ENCODE results near the gene ELF2.
"Not testable (repeated sequence)": the region's sequence is repeated elsewhere in the genome, so short reads cannot be mapped to it uniquely, and the experiment has no call there.

The ELF2 gene

DNA sequence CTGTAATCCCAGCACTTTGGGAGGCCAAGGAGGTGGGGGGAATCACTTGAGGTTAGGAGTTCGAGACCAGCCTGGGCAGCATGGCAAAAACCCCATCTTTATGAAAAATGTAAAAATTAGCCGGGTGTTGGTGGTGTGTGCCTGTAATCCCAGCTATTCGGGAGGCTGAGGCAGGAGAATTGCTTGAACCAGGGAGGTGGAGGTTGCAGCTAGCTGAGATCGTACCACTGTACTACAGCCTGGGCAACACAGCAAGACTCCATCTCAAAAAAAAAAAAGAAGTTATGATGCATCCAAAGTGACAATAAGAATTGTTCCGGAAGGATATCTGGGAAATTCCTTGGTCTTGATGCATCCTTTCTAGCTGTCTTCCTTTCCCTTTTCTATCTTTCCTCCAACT is 154.2 kb downstream of the ELF2 start:
- Histone ChIP-seq H3F3A (ENCODE audit: low read depth) (no peaks in the 10 kb centered on the region), H3K4me2 (ENCODE audit: low read depth, low read length, poor library complexity, severe bottlenecking) (peak overlapping the region; percentile 49), H3K27me3 (ENCODE audit: insufficient read depth, low read length, poor library complexity, severe bottlenecking) (no peaks in the 10 kb centered on the region), H3K79me2 (ENCODE audit: insufficient read depth, low read length) (peaks cover 98% of the 10 kb centered on the region), H3K9me2 (replicated peaks; ENCODE audit: low read depth, low read length) (no peaks in the 10 kb centered on the region), H3K9me3 (ENCODE audit: insufficient read depth, low read depth, low read length) (no peaks in the 10 kb centered on the region), H3K36me3 (ENCODE audit: insufficient read depth, low read length) (peaks cover under 1% of the 10 kb centered on the region; the same call in 1 of the 2 replicates), H3K9ac (ENCODE audit: low read depth, low read length, poor library complexity, severe bottlenecking) (no peak overlapping the region), H3K4me1 (ENCODE audit: insufficient read depth, low read length, poor library complexity, severe bottlenecking) (peaks cover 54% of the 10 kb centered on the region), H3K4me3 (ENCODE audit: low read length, poor library complexity, severe bottlenecking) (no peak overlapping the region), H4K20me1 (ENCODE audit: insufficient read depth, low read length, poor library complexity, severe bottlenecking) (peaks cover 59% of the 10 kb centered on the region), H2AFZ (ENCODE audit: low read length) (no peak overlapping the region)
- TF ChIP-seq, protein P1, sequence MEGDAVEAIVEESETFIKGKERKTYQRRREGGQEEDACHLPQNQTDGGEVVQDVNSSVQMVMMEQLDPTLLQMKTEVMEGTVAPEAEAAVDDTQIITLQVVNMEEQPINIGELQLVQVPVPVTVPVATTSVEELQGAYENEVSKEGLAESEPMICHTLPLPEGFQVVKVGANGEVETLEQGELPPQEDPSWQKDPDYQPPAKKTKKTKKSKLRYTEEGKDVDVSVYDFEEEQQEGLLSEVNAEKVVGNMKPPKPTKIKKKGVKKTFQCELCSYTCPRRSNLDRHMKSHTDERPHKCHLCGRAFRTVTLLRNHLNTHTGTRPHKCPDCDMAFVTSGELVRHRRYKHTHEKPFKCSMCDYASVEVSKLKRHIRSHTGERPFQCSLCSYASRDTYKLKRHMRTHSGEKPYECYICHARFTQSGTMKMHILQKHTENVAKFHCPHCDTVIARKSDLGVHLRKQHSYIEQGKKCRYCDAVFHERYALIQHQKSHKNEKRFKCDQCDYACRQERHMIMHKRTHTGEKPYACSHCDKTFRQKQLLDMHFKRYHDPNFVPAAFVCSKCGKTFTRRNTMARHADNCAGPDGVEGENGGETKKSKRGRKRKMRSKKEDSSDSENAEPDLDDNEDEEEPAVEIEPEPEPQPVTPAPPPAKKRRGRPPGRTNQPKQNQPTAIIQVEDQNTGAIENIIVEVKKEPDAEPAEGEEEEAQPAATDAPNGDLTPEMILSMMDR (conservative IDR thresholded peaks at IDR 0.05; ENCODE audit: low read length), result no peak
- no peak for TF ChIP-seq EZH2phosphoT487 (IDR thresholded peaks at IDR 0.05; ENCODE audit: borderline replicate concordance)

DNA sequence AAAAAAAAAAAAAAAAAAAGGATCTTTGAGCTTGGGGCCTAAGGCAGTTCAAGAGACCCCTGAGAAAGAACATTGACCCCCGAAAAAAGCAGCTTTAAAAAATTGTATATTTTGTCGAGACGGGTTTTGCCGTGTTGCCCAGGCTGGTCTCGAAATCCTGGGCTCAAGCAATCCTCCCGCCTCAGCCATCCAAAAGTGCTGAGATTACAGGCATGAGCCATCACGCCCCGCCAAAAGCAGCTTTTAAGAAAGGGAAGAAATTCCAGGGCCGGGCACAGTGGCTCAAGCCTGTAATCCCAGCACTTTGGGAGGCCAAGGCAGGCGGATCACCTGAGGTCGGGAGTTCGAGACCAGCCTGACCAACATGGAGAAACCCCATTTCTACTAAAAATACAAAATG is 155.9 kb downstream of the ELF2 start:
- H3K9me2 ChIP-seq (replicated peaks; ENCODE audit: low read depth, low read length); H2AFZ ChIP-seq (ENCODE audit: low read length); H3K36me3 ChIP-seq (ENCODE audit: insufficient read depth, low read length); H3F3A ChIP-seq (ENCODE audit: low read depth); H3K9ac ChIP-seq (ENCODE audit: low read depth, low read length, poor library complexity, severe bottlenecking); H3K4me3 ChIP-seq (ENCODE audit: low read length, poor library complexity, severe bottlenecking); H3K9me3 ChIP-seq (ENCODE audit: insufficient read depth, low read depth, low read length); H3K27me3 ChIP-seq (ENCODE audit: insufficient read depth, low read length, poor library complexity, severe bottlenecking): not testable (repeated sequence)
- Histone ChIP-seq H3K4me2 (ENCODE audit: low read depth, low read length, poor library complexity, severe bottlenecking) (peak overlapping the region; percentile 87), H3K79me2 (ENCODE audit: insufficient read depth, low read length) (peaks cover 100% of the 10 kb centered on the region), H3K4me1 (ENCODE audit: insufficient read depth, low read length, poor library complexity, severe bottlenecking) (peaks cover 55% of the 10 kb centered on the region), H4K20me1 (ENCODE audit: insufficient read depth, low read length, poor library complexity, severe bottlenecking) (peaks cover 69% of the 10 kb centered on the region)

DNA sequence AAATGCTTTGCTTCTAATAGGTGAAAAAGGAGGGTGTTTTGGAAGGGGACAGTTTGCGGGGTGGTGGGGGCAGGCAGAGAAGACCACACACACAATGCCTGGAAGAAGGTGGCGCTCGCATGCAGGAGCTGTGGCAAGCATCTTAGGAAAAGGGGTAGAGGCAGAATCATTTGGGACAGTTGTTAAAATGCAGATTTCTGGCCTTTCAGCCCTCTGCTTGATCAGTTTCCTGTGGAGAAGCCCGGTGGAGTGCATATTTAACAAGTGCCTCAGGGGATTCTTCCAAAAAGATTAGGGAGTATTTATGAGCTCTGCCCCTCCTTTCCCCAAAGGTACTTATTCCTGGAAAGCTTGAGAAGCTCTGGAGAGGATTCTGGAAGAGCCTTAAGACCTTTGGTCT is 156.6 kb downstream of the ELF2 start:
- no peak overlapping the region for H2AFZ ChIP-seq (ENCODE audit: low read length)
- H3K9me2 ChIP-seq (replicated peaks; ENCODE audit: low read depth, low read length), result no peaks in the 10 kb centered on the region
- no peaks in the 10 kb centered on the region for H3K27me3 ChIP-seq (ENCODE audit: insufficient read depth, low read length, poor library complexity, severe bottlenecking)
- TF ChIP-seq, protein P1 (conservative IDR thresholded peaks at IDR 0.05; ENCODE audit: low read length), result no peak
- TF ChIP-seq EZH2phosphoT487 (IDR thresholded peaks at IDR 0.05; ENCODE audit: borderline replicate concordance), result no peak
- H3K79me2 ChIP-seq (ENCODE audit: insufficient read depth, low read length), result peaks cover 95% of the 10 kb centered on the region
- H3K4me1 ChIP-seq (ENCODE audit: insufficient read depth, low read length, poor library complexity, severe bottlenecking), result peaks cover 56% of the 10 kb centered on the region
- H4K20me1 ChIP-seq (ENCODE audit: insufficient read depth, low read length, poor library complexity, severe bottlenecking), result peaks cover 66% of the 10 kb centered on the region
- H3K4me3 ChIP-seq (ENCODE audit: low read length, poor library complexity, severe bottlenecking), result peak overlapping the region; percentile 71
- H3K4me2 ChIP-seq (ENCODE audit: low read depth, low read length, poor library complexity, severe bottlenecking), result peak overlapping the region; percentile 87
- no peaks in the 10 kb centered on the region for H3F3A ChIP-seq (ENCODE audit: low read depth)
- peak overlapping the region; percentile 44 for H3K9ac ChIP-seq (ENCODE audit: low read depth, low read length, poor library complexity, severe bottlenecking)
- no peaks in the 10 kb centered on the region for H3K36me3 ChIP-seq (ENCODE audit: insufficient read depth, low read length)
- no peaks in the 10 kb centered on the region for H3K9me3 ChIP-seq (ENCODE audit: insufficient read depth, low read depth, low read length)

DNA sequence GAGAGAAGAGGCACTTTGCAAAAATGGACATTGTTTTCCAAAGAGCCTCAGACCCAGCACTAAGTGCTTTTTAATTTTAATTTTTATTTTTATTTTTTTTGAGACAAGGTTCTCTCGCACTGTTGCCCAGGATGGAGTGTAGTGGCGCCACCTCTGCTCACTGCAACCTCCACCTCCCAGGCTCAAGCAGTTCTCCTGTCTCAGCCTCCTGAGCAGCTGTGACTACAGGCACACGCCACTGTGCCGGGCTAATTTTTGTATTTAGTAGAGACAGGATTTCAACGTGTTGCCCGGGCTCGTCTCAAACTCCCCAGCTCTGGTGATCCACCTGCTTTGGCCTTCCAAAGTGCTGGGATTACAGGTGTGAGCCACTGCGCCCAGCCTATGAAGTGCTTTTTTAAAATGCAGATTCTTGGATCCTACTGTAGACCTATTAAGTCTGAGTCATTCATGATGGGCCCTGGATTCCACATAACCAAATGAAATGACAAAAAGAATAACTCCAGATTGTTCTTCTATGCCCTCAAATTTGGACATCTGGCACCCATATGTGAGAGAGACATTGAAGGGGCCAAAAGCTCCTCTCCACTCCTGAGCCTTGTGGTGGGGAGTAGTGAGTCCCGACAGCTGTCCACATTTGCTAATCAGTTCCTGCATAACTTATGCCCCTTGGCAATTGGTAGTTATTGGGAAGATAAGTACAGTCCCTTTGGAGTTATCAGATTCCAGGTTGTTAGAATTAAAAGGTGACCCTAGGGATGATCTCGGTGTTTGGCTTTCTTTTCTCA is 157.9 kb downstream of the ELF2 start:
- no peaks in the 10 kb centered on the region for H3K36me3 ChIP-seq (ENCODE audit: insufficient read depth, low read length)
- peaks cover 55% of the 10 kb centered on the region for H4K20me1 ChIP-seq (ENCODE audit: insufficient read depth, low read length, poor library complexity, severe bottlenecking)
- TF ChIP-seq, protein P1 (conservative IDR thresholded peaks at IDR 0.05; ENCODE audit: low read length), result 0 out of 2 replicates have a peak, but pooled peaks have one; percentile 14
- no peak for TF ChIP-seq EZH2phosphoT487 (IDR thresholded peaks at IDR 0.05; ENCODE audit: borderline replicate concordance)
- no peak overlapping the region for H2AFZ ChIP-seq (ENCODE audit: low read length)
- H3K4me3 ChIP-seq (ENCODE audit: low read length, poor library complexity, severe bottlenecking), result peak overlapping the region; percentile 71
- no peaks in the 10 kb centered on the region for H3K27me3 ChIP-seq (ENCODE audit: insufficient read depth, low read length, poor library complexity, severe bottlenecking)
- H3K79me2 ChIP-seq (ENCODE audit: insufficient read depth, low read length), result peaks cover 83% of the 10 kb centered on the region
- H3K4me1 ChIP-seq (ENCODE audit: insufficient read depth, low read length, poor library complexity, severe bottlenecking), result peaks cover 57% of the 10 kb centered on the region
- no peaks in the 10 kb centered on the region for H3K9me3 ChIP-seq (ENCODE audit: insufficient read depth, low read depth, low read length)
- no peaks in the 10 kb centered on the region for H3F3A ChIP-seq (ENCODE audit: low read depth)
- H3K9ac ChIP-seq (ENCODE audit: low read depth, low read length, poor library complexity, severe bottlenecking), result peak overlapping the region; percentile 44
- H3K9me2 ChIP-seq (replicated peaks; ENCODE audit: low read depth, low read length), result no peaks in the 10 kb centered on the region
- H3K4me2 ChIP-seq (ENCODE audit: low read depth, low read length, poor library complexity, severe bottlenecking), result peak overlapping the region; percentile 87
